PFSK-1 (cell line): Measurements from ENCODE around the gene ANKRD33B.

Experiments
- FOXP2 ChIP-seq: optimal IDR thresholded peaks from 2 replicates; pipeline ENCODE3; 2011; ENCODE audit warnings: borderline replicate concordance, control low read depth, inconsistent platforms; ENCODE audit not compliant: insufficient read depth; ENCODE audit errors: extremely low read length, extremely low read depth
- POLR2AphosphoS5 ChIP-seq: IDR thresholded peaks from 2 replicates; pipeline ENCODE4 v1.6.1; 2012; ENCODE audit warnings: low read depth, mild to moderate bottlenecking, control low read depth, low read length, moderate library complexity
- REST ChIP-seq, 2 experiments: IDR thresholded peaks; 2 replicates each; pipeline versions ENCODE4 v1.6.1 to v1.8.0; 2011 to 2012; ENCODE audit warnings: low read depth in 2 of 2, low read length in 2 of 2, control low read depth in 1 of 2, inconsistent platforms in 1 of 2, mild to moderate bottlenecking in 1 of 2, moderate library complexity in 1 of 2; ENCODE audit not compliant: insufficient read depth in 1 of 2
- TAF1 ChIP-seq: IDR thresholded peaks from 2 replicates; pipeline ENCODE4 v1.6.1; 2012; ENCODE audit warnings: low read length, control low read depth, borderline replicate concordance; ENCODE audit not compliant: insufficient read depth

GRCh38 chr5:10615693-10616092 lies 51.8 kb downstream of the ANKRD33B start:
- no peak for TF ChIP-seq TAF1
- TF ChIP-seq FOXP2: no peak
- TF ChIP-seq REST (IDR thresholded peaks at IDR 0.05; ENCODE audit: insufficient read depth in 1 of 2, low read depth in 2 of 2, low read length in 2 of 2): no peak
- TF ChIP-seq POLR2AphosphoS5: no peak
